Effector memory CD4-positive, alpha-beta T cell (primary cell): ENCODE results near the gene CPNE5.

ENCODE experiments used
- DNase-seq, 3 donors: peaks; one replicate each; pipeline ENCODE4 v3.0.0-alpha.2; 2020
- H3K27ac ChIP-seq: 2 replicates; pipeline ENCODE4 v1.7.0; 2013; ENCODE audit warnings: mild to moderate bottlenecking, low read length, moderate library complexity; ENCODE audit not compliant: insufficient read depth, poor library complexity, severe bottlenecking
- H3K27me3 ChIP-seq: replicated peaks from 2 replicates; pipeline ENCODE4 v1.7.0; 2013; ENCODE audit warnings: mild to moderate bottlenecking, low read length; ENCODE audit not compliant: insufficient read depth, control insufficient read depth, poor library complexity, severe bottlenecking
- H3K36me3 ChIP-seq: 2 replicates; pipeline ENCODE4 v1.7.0; 2013; ENCODE audit warnings: mild to moderate bottlenecking, low read length, moderate library complexity; ENCODE audit not compliant: control insufficient read depth, insufficient read depth
- H3K4me1 ChIP-seq: 2 replicates; pipeline ENCODE4 v1.7.0; 2013; ENCODE audit warnings: low read length, mild to moderate bottlenecking; ENCODE audit not compliant: control insufficient read depth, insufficient read depth, poor library complexity, severe bottlenecking
- H3K4me3 ChIP-seq: 2 replicates; pipeline ENCODE4 v1.7.0; 2013; ENCODE audit warnings: low read length, low read depth, mild to moderate bottlenecking; ENCODE audit not compliant: insufficient read depth, poor library complexity, severe bottlenecking
- H3K9me3 ChIP-seq: 2 replicates; pipeline ENCODE4 v1.7.0; 2013; ENCODE audit warnings: mild to moderate bottlenecking, low read length, moderate library complexity; ENCODE audit not compliant: control insufficient read depth
- total RNA-seq, 3 donors: gene quantifications; one replicate each; lab custom pipeline; 2026; lab: John Stamatoyannopoulos, UW

CPNE5 gene
- 1.9 to 20.6 (median 11.8) reads per million in 3 donors for total RNA-seq

GRCh38 chr6:36838896-36839748 is at the start of gene CPNE5:
Gene CPNE5, minus strand, starts transcription at chr6:36839444. Its CDS starts 67 bp downstream, at chr6:36839377.
- no peak for DNase-seq
- H3K27ac ChIP-seq, result no peak within 1 kb of the TSS
- H3K27me3 ChIP-seq, result peaks cover 15% of the 10 kb centered on the region
- H3K4me1 ChIP-seq, result peaks cover 17% of the 10 kb centered on the region
- no peaks in the 10 kb centered on the region for H3K36me3 ChIP-seq
- peak within 1 kb of the TSS; percentile 53 for H3K4me3 ChIP-seq
- H3K9me3 ChIP-seq, result no peaks in the 10 kb centered on the region

DNA sequence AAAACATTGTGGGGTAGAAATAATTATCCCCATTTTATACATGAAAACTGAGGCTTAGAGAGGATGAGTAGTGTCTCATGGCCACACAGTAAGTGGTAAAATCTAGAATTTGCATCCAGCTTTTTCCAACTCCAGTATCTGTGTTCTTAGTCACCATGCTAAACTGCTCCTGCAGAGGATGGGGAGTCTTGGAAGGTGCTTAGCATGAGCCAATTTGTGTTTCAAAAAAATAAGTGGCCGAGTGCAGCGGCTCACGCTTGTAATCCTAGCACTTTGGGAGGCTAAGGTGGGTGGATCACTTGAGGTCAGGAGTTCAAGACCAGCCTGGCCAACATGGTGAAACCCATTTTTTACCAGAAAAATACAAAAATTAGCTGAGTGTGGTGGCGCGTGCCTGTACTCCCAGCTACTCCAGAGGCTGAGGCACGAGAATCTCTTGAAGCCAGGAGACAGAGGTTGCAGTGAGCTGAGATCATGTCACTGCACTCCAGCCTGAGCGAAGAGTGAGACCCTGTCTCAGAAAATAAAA is 48.9 kb upstream of the CPNE5 start:
- H3K9me3 ChIP-seq, result no peaks in the 10 kb centered on the region
- no peak overlapping the region for H3K4me3 ChIP-seq
- peaks cover 9% of the 10 kb centered on the region for H3K4me1 ChIP-seq
- no peaks in the 10 kb centered on the region for H3K27me3 ChIP-seq
- peaks cover 10% of the 10 kb centered on the region for H3K36me3 ChIP-seq
- no peak overlapping the region for H3K27ac ChIP-seq
- no peak for DNase-seq

DNA sequence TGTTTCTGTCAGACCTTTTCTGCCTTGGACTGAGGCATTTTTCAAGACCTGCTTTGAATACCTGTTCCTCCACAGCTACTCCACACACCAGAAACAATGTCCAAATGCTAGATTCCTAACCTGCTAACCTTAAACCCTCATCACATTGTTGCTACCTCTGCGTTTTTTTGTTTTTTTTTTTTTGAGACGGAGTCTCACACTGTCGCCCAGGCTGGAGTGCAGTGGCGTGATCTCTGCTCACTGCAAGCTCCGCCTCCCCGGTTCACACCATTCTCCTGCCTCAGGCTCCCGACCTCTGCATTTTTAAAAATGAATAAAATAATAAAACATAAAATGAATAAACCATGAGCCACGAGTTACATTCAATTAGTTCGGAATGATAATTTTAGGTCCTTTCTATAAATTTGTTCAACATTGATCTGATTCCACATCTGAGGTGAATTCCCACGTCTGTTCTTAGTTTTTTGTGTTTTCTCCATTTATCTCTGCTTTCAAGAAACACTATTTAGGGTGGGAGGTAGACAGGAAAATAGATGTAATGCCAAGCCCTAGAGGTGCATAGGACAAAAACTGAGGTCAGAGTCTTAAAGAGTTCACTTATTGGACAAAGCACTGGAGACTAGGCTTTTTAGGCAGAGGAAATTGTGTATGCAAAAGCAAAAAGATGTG is 47.8 kb upstream of the CPNE5 start:
- no peak for DNase-seq
- Histone ChIP-seq H3K4me3 (peak overlapping the region; percentile 66), H3K36me3 (peaks cover 3% of the 10 kb centered on the region), H3K27me3 (no peaks in the 10 kb centered on the region), H3K27ac (peak overlapping the region; percentile 71), H3K9me3 (no peaks in the 10 kb centered on the region), H3K4me1 (peaks cover 9% of the 10 kb centered on the region)

- Histone ChIP-seq H3K36me3 (no peaks in the 10 kb centered on the region), H3K9me3 (no peaks in the 10 kb centered on the region), H3K4me3 (peak within 1 kb of the TSS; percentile 66), H3K27ac (peak within 1 kb of the TSS; percentile 71), H3K4me1 (peaks cover 9% of the 10 kb centered on the region), H3K27me3 (no peaks in the 10 kb centered on the region)
- DNase-seq, result peak; percentile 94 to 99 (median 97)
Observed at GRCh38 chr6:36885461-36886401, 46.5 kb upstream of the CPNE5 start, which contains the start of gene C6orf89. Gene C6orf89, plus strand, starts transcription at chr6:36885952. Its CDS starts 13,493 bp downstream, at chr6:36899445.

DNA sequence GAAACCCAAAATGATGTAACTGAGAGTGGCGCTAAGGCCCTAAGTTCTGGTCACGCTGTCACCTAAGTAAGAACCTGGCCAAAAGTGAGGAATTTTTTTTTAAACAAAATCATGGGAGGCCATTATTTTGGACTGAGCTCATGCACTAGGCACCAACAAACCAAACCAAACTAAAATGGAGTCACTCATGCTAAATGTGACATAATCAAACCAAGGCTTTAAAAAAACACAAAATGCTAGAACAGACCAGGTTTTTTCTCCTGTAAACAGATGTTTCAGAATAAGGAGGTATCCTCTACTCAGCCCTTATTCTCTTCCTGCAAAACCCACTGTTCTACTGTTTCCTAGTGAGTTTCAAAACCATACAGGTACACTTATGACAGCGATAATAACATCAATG is 45.4 kb upstream of the CPNE5 start:
- Histone ChIP-seq H3K27me3 (no peaks in the 10 kb centered on the region), H3K36me3 (no peaks in the 10 kb centered on the region), H3K9me3 (no peaks in the 10 kb centered on the region), H3K4me1 (peaks cover 9% of the 10 kb centered on the region), H3K4me3 (no peak overlapping the region), H3K27ac (no peak overlapping the region)
- no peak for DNase-seq

DNA sequence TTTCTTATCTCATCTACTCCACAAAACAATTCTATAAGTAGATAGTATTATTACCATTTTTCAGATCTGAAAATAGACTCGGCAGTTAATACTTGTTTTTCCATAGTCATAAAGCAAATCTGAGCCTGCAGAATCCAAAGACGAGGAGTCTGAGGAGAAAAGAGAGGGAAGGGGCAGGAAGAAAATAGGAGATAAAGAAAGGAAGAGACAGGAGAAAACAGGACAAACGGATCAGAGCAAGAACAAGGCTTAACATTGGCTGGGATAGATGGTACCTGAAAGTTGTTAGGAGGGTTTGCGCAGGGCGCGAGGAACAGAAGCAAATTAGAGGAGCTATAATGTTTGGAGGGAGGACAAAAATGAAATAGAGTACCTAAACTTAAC is 36.0 kb upstream of the CPNE5 start:
- H3K27me3 ChIP-seq, result no peaks in the 10 kb centered on the region
- DNase-seq, result no peak
- peak overlapping the region; percentile 94 for H3K27ac ChIP-seq
- H3K9me3 ChIP-seq, result no peaks in the 10 kb centered on the region
- peak overlapping the region; percentile 96 for H3K4me3 ChIP-seq
- H3K4me1 ChIP-seq, result peaks cover 6% of the 10 kb centered on the region
- peaks cover 6% of the 10 kb centered on the region for H3K36me3 ChIP-seq

DNA sequence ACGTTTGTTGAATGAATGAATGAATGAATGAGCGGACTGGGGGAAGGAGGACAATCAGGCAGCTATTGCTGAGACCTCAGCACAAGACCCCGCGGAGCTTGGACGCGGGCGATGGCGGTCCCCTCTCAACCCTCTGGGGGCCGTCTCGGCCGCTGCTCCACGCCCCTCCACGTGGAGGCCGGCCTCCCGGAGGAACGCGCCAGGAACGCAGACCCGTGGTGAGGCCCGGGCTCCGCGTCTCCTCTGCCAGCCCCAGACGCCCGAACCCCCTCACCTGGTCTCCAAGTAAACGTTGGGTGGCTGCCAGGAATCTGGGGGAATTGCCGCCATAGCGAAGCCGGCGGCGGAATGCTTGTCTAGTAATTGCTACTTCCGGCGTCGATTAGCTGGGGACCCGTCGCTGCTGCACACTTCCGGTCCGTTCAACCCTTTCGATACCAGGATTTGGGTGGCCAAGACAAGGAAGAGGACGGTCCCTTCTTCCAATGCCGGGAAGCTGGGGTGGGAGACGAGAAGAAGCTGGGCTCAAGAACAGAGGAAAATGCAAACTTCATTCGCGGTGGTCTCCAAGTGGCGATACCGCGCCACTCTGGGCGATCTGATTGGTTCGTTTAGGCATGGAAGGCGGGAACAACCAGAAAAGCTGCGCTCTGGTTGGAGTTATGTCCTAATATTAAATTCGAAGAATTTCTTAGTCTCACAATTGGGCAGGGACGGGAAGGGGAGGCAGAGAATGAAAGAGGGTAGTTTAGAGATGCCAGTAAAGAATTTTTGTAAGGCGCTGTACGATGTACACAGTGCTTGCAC is 35.4 kb upstream of the CPNE5 start, which contains the start of gene PPIL1:
PPIL1 (minus strand) TSS at position 361 of the 807 bp plus-strand sequence; CDS start at position 330, 31 bp downstream.
- Histone ChIP-seq H3K4me1 (peaks cover 6% of the 10 kb centered on the region), H3K27ac (peak within 1 kb of the TSS; percentile 94), H3K27me3 (no peaks in the 10 kb centered on the region), H3K9me3 (no peaks in the 10 kb centered on the region), H3K4me3 (peak within 1 kb of the TSS; percentile 96), H3K36me3 (peaks cover 6% of the 10 kb centered on the region)
- peak; percentile 74 to 84 (median 81) for DNase-seq

- Histone ChIP-seq H3K4me3 (peak overlapping the region; percentile 96), H3K27me3 (no peaks in the 10 kb centered on the region), H3K4me1 (peaks cover 6% of the 10 kb centered on the region), H3K36me3 (peaks cover 6% of the 10 kb centered on the region), H3K27ac (peak overlapping the region; percentile 94), H3K9me3 (no peaks in the 10 kb centered on the region)
- no peak for DNase-seq
Observed at GRCh38 chr6:36873612-36874442, 34.6 kb upstream of the CPNE5 start.
